HL-60 (cell line): ENCODE data around the gene PIGH.

Experiments
- DNase-seq, 2 experiments: peaks; one replicate each; pipeline ENCODE4 v3.0.0-alpha.2; 2010 to 2020; ENCODE audit warnings: low read depth in 1 of 2, low spot score in 1 of 2
- H3K27ac ChIP-seq: fragments of 250-450 bp; sonication (Bioruptor Pico); replicated peaks from 2 replicates; pipeline ENCODE4 v1.5.1; 2020; ENCODE audit warnings: mild to moderate bottlenecking, moderate library complexity
- H3K27me3 ChIP-seq: fragments of 250-450 bp; sonication (Bioruptor Pico); 2 replicates; pipeline ENCODE4 v1.5.1; 2021; ENCODE audit warnings: mild to moderate bottlenecking, moderate library complexity; ENCODE audit not compliant: insufficient read depth, poor library complexity, severe bottlenecking
- H3K4me3 ChIP-seq: replicated peaks from 2 replicates; pipeline ENCODE4 v1.5.1; 2011; ENCODE audit warnings: mild to moderate bottlenecking, control low read depth, low read length; ENCODE audit not compliant: insufficient read depth
- CTCF ChIP-seq: IDR thresholded peaks from one replicate; pipeline ENCODE4 v1.5.1; 2011; ENCODE audit warnings: low read length, control low read depth, inconsistent platforms; ENCODE audit not compliant: insufficient read depth
- GABPA ChIP-seq: IDR thresholded peaks from 2 replicates; pipeline ENCODE4 v1.6.1; 2012; ENCODE audit warnings: low read depth
- POLR2AphosphoS5 ChIP-seq: IDR thresholded peaks from 2 replicates; pipeline ENCODE4 v1.6.1; 2012; ENCODE audit warnings: low read depth
- SPI1 ChIP-seq: IDR thresholded peaks from 2 replicates; pipeline ENCODE4 v1.6.1; 2012; ENCODE audit warnings: low read depth, mild to moderate bottlenecking, borderline replicate concordance
- TF ChIP-seq, protein P1 (sequence below): IDR thresholded peaks from 2 replicates; pipeline ENCODE4 v1.6.1; 2012; ENCODE audit warnings: low read depth; ENCODE audit not compliant: insufficient replicate concordance

The PIGH gene

DNA sequence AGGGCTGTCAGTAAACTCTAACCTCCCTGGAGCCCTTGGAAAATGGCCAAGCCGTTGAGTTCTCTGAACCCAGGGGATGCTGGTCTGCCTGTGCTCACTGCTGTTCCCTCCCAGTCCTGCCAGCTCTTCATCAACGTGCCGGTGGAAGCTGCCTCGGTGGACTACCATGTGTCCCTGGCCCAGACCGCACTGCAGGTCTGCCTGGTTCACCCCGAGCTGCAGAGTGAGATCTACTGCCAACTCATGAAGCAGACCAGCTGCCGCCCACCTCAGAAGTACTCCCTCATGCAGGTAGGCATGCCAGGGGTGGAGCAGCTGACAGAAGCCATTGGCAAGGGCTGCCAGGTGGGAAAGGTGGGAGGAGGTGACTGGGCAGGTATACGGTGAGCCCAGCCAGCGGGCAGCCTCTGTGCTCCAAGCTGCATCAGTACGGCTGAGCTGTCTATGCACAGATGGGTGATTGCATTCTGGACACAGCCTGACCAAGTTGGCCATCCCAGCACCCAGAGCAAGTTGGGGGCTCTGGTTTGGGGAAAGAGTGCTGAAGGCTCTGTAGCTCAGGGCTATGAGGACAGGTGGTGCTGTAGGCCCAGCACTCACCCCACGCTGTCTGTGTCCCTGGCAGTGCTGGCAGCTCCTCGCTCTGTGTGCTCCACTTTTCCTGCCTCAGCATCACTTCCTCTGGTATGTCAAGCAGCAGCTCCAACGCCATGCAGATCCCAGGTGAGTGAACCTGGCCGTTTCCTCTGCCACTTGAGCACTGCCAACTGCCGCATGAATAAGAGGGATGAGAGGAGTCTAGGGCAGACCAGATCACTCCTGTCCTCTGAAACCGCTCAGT, 21.9 kb downstream of the PIGH start:
- TF ChIP-seq POLR2AphosphoS5 (no peak), GABPA (no peak), SPI1 (no peak), CTCF (no peak)
- TF ChIP-seq, protein P1, sequence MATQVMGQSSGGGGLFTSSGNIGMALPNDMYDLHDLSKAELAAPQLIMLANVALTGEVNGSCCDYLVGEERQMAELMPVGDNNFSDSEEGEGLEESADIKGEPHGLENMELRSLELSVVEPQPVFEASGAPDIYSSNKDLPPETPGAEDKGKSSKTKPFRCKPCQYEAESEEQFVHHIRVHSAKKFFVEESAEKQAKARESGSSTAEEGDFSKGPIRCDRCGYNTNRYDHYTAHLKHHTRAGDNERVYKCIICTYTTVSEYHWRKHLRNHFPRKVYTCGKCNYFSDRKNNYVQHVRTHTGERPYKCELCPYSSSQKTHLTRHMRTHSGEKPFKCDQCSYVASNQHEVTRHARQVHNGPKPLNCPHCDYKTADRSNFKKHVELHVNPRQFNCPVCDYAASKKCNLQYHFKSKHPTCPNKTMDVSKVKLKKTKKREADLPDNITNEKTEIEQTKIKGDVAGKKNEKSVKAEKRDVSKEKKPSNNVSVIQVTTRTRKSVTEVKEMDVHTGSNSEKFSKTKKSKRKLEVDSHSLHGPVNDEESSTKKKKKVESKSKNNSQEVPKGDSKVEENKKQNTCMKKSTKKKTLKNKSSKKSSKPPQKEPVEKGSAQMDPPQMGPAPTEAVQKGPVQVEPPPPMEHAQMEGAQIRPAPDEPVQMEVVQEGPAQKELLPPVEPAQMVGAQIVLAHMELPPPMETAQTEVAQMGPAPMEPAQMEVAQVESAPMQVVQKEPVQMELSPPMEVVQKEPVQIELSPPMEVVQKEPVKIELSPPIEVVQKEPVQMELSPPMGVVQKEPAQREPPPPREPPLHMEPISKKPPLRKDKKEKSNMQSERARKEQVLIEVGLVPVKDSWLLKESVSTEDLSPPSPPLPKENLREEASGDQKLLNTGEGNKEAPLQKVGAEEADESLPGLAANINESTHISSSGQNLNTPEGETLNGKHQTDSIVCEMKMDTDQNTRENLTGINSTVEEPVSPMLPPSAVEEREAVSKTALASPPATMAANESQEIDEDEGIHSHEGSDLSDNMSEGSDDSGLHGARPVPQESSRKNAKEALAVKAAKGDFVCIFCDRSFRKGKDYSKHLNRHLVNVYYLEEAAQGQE: no peak
- Histone ChIP-seq H3K27ac (no peak overlapping the region), H3K27me3 (no peaks in the 10 kb centered on the region), H3K4me3 (no peak overlapping the region)
- DNase-seq: no peak

DNA sequence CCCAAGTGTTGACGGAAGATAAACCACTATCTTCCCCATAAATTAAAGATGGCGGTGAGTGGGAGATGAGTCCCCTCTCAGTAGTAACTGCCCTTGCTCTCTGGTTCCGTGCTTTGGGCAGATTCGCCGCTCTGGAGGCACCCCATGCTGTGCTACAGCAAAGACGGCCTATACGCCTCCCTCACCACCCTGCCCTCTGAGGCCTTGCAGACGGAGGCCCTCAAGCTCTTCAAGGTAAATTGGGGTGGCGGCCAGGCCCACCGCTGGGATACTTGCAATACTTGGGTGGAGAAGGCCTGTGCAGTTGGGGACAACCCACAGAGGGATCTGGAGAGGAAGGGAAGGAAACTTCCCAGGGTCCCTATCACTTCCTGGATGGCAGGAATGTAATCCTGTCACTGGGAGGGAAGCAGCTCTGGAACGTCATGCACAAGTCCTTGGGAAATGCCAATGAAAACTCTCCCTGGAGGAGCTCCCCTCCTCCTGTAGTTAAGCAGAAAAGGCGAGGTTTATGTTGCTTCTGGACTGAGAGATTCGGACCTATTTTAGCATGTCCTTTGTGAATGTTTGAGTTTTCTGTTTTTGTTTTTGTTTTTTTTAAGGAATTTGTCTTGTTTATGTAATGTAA, 22.8 kb downstream of the PIGH start:
- TF ChIP-seq SPI1 (no peak), CTCF (no peak), POLR2AphosphoS5 (no peak), GABPA (no peak)
- TF ChIP-seq, protein P1: no peak
- H3K27me3 ChIP-seq: no peaks in the 10 kb centered on the region
- no peak for DNase-seq
- no peak overlapping the region for H3K27ac ChIP-seq
- no peak overlapping the region for H3K4me3 ChIP-seq

DNA sequence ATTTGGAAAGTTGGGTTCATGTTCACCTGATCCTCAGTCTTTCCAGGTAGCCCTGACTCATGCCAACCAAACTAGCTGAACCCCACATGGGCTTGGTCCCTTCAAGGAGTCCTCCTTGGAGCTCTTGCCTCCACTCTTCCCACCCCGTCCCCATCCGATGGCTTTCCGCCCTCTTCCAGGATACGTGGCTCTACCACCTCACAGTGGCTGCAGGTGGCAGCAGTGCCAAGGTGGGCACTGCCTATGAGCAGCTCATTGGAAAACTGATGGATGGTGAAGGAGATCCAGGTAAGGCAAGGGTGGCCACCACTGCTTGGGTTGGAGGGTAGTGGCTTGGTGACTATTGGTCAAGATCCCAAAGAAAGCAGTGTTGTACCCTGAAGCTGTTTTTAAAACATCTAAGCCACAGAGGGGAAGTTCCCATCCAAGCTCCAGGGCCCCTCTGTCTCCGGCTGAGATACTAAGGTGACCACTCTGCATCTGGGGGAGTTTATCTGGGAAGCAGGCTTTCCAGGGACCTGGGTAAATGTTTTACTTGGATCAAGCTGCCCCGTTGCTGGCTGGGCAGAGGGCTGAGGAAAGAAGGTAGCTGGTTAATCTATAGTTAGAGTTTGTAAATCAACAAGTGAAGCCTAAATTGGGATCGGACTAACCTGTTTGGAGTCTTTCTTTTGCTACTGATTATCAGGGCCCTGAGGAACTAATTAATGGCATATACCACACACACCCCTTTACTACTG, 23.7 kb downstream of the PIGH start:
- DNase-seq: no peak
- Histone ChIP-seq H3K4me3 (no peak overlapping the region), H3K27ac (no peak overlapping the region), H3K27me3 (no peaks in the 10 kb centered on the region)
- TF ChIP-seq GABPA (no peak), SPI1 (no peak), CTCF (no peak), POLR2AphosphoS5 (no peak)
- TF ChIP-seq, protein P1: no peak
